ENCODE measurements around the gene OLIG2.

GRCh38 chr21:33035147-33035546 is 9.4 kb downstream of the OLIG2 start:
- TF ChIP-seq CTCF (IDR thresholded peaks at IDR 0.05) (no peak), CHD2 (IDR thresholded peaks at IDR 0.05; ENCODE audit: low read length, partially characterized antibody) (no peak), TCF12 (IDR thresholded peaks at IDR 0.05) (no peak), USF2 (IDR thresholded peaks at IDR 0.05; ENCODE audit: borderline replicate concordance, low read depth, low read length) (no peak), POLR2AphosphoS5 (IDR thresholded peaks at IDR 0.05; ENCODE audit: low read depth, low read length) (no peak), JUND (IDR thresholded peaks at IDR 0.05) (no peak), NFIC (IDR thresholded peaks at IDR 0.05; ENCODE audit: borderline replicate concordance) (no peak), SIN3A (IDR thresholded peaks at IDR 0.05; ENCODE audit: borderline replicate concordance, low read depth, low read length) (no peak), EP300 (IDR thresholded peaks at IDR 0.05; ENCODE audit: borderline replicate concordance in 1 of 2, low read depth in 1 of 2, low read length in 1 of 2) (no peak)

Data from SK-N-SH (cell line).